BLaER1 (cell line): Measurements from ENCODE around the gene CNDP1.

Experiments used
- H3K27ac ChIP-seq: shearing (Covaris generic); formaldehyde crosslinking; 2 replicates; pipeline ENCODE4 v1.8.1; 2022
- H3K27me3 ChIP-seq: shearing (Covaris generic); formaldehyde crosslinking; 2 replicates; pipeline ENCODE4 v1.8.1; 2022
- H3K36me3 ChIP-seq: shearing (Covaris generic); formaldehyde crosslinking; 2 replicates; pipeline ENCODE4 v1.8.1; 2022
- H3K4me1 ChIP-seq: shearing (Covaris generic); formaldehyde crosslinking; 2 replicates; pipeline ENCODE4 v1.8.1; 2022
- H3K4me2 ChIP-seq: shearing (Covaris generic); formaldehyde crosslinking; 2 replicates; pipeline ENCODE4 v1.8.1; 2022
- H3K4me3 ChIP-seq: shearing (Covaris generic); formaldehyde crosslinking; 2 replicates; pipeline ENCODE4 v1.8.1; 2022
- H3K9ac ChIP-seq: shearing (Covaris generic); formaldehyde crosslinking; 2 replicates; pipeline ENCODE4 v1.8.1; 2022
- H3K9me3 ChIP-seq: shearing (Covaris generic); formaldehyde crosslinking; 2 replicates; pipeline ENCODE4 v1.8.1; 2022
- H4K20me1 ChIP-seq: shearing (Covaris generic); formaldehyde crosslinking; 2 replicates; pipeline ENCODE4 v1.8.1; 2022
- Cebpa-rat ChIP-seq: shearing (Covaris generic); IDR thresholded peaks from 2 replicates; pipeline ENCODE4 v1.8.1; 2022

The CNDP1 gene

DNA sequence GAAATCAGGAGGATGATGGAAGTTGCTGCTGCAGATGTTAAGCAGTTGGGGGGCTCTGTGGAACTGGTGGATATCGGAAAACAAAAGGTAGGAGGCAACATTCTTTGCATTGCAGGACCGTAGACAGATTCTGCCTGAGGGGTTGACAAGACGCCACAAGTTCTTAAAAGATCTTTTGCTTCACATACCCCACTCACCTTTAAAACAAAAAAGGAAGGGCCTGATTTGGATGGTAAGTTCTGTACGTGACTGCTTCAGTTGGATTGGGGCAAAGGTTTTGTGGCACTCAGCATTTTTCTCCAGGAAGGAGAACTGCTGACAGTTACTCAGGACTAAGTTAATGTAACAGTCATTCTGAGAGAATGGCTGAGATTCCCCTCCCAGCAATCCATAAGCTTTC, 32.9 kb upstream of the CNDP1 start:
- H3K9me3 ChIP-seq: no peaks in the 10 kb centered on the region
- H3K4me3 ChIP-seq: no peak overlapping the region
- peaks cover 44% of the 10 kb centered on the region for H3K4me1 ChIP-seq
- peaks cover 9% of the 10 kb centered on the region; the same call in 1 of the 2 replicates for H4K20me1 ChIP-seq
- TF ChIP-seq Cebpa-rat: no peak
- no peak overlapping the region for H3K27ac ChIP-seq
- H3K27me3 ChIP-seq: no peaks in the 10 kb centered on the region
- H3K9ac ChIP-seq: no peak overlapping the region
- no peak overlapping the region for H3K4me2 ChIP-seq
- peaks cover 60% of the 10 kb centered on the region for H3K36me3 ChIP-seq

DNA sequence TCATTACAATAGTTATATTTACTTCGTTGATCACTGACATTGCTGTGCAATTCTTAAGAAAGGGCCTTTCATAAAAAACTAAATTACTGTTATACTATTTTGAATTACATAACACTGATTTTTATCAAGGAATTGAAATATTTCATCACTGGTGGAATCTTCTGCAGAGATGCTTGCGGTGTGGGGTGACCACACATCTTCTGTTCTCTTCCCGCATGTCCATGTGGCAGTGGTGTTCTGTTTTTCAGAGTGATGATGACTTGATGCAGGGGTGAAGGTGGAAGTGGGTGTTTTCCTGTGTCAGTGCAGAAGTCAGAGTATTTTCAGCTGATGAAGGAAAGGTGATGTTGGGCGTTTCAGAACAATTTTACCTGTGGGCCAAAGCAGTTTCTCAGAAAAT, 31.2 kb upstream of the CNDP1 start:
- peaks cover 78% of the 10 kb centered on the region for H3K36me3 ChIP-seq
- no peak overlapping the region for H3K27ac ChIP-seq
- H3K4me1 ChIP-seq: peaks cover 31% of the 10 kb centered on the region
- H3K4me3 ChIP-seq: no peak overlapping the region
- H4K20me1 ChIP-seq: peaks cover 27% of the 10 kb centered on the region
- H3K9me3 ChIP-seq: no peaks in the 10 kb centered on the region
- TF ChIP-seq Cebpa-rat: no peak
- H3K4me2 ChIP-seq: no peak overlapping the region
- H3K9ac ChIP-seq: no peak overlapping the region
- no peaks in the 10 kb centered on the region for H3K27me3 ChIP-seq

DNA sequence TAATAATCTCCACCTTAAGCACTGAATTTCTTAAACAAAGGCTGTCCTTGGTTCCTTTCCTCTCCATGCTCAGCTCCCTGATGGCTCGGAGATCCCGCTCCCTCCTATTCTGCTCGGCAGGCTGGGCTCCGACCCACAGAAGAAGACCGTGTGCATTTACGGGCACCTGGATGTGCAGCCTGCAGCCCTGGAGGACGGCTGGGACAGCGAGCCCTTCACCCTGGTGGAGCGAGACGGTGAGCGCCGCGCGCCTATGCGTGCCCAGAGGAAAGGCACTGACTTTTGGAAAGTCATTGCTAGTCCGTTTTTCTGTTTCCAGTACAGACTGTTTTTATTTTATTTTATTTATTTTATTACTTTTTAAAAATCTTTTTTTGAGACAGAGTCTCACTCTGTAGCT, 28.5 kb upstream of the CNDP1 start:
- no peaks in the 10 kb centered on the region for H3K9me3 ChIP-seq
- H3K36me3 ChIP-seq: peaks cover 100% of the 10 kb centered on the region
- H4K20me1 ChIP-seq: peaks cover 52% of the 10 kb centered on the region
- no peaks in the 10 kb centered on the region for H3K27me3 ChIP-seq
- H3K4me1 ChIP-seq: peaks cover 9% of the 10 kb centered on the region
- no peak for TF ChIP-seq Cebpa-rat
- no peak overlapping the region for H3K4me3 ChIP-seq
- no peak overlapping the region for H3K9ac ChIP-seq
- H3K4me2 ChIP-seq: no peak overlapping the region
- H3K27ac ChIP-seq: no peak overlapping the region

DNA sequence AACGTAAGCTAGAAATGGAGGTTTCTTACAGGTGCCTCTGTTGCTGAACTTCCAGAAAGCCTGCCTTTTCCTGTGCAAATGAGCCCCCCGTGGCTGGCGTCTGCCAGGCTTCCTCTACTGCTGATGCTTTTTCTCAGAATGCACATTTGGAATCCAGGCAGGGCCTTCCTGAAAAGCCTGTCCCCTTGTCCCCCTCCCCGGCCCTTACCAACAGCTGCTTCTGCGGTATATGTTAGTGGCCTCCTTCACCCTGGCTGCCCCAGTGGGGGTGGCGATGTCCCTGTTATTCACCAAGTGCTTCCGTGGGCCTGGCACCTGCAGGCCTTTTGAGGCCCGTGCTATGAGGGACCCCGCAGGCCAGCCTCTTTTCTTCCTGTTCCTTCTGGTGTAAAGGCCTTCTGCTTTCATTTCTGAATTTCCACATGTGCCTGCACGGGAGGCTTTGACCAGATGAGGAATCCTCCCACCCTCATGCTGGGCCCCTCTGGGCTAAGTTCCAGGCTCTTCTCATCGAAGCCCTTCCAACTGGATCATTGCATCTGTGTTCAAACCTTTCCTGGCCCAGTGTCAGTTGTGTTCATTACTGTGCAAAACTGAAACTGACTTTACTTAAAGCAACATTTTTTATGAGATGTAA, 27.7 kb upstream of the CNDP1 start:
- Histone ChIP-seq H3K36me3 (peaks cover 100% of the 10 kb centered on the region), H3K27me3 (no peaks in the 10 kb centered on the region), H3K9ac (no peak overlapping the region), H3K4me2 (no peak overlapping the region), H3K27ac (no peak overlapping the region), H3K9me3 (no peaks in the 10 kb centered on the region), H4K20me1 (peaks cover 53% of the 10 kb centered on the region), H3K4me3 (no peak overlapping the region), H3K4me1 (peaks cover 5% of the 10 kb centered on the region; the same call in 1 of the 2 replicates)
- TF ChIP-seq Cebpa-rat: no peak

DNA sequence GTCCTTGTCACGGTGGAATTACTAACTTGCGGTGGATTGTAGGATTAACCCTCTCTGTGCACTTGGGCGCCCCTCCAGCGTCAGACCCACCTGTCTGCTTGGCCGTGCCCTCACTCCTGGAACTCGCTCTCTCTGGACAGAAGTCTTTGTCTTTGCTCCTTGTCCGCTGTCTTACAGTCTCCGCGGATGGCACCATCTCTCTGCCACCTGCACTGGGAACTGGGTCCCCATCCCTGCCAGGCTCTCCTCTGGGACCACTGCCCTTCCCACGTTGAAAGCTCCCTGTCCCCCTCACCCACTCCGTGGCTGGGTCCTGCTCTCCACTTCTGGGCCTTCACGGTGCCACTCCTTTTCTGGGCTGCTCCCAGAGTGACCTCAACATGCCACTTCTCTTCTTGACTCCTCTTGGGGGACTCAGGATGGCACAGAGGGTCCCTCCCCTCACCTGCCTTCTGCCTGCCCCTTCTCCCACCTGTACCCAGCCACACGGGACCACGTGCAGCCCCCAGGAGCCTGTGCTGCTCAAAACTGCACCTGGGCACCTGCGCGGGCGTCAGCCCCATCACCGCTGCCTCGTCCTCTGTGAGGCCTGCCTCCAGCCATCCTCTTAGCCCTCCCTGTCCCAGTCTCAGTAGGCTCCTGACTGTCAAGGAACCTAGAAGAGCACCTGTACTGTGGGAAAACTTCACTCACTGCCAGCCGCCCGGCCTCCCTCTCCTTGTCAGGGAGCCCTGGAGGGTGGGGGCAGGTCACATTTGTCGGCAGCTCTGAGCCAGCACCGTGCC, 27.0 kb upstream of the CNDP1 start:
- peaks cover 5% of the 10 kb centered on the region; the same call in 1 of the 2 replicates for H3K4me1 ChIP-seq
- no peak overlapping the region for H3K4me2 ChIP-seq
- H3K36me3 ChIP-seq: peaks cover 100% of the 10 kb centered on the region
- no peak overlapping the region for H3K4me3 ChIP-seq
- H3K27ac ChIP-seq: no peak overlapping the region; the same call in 1 of the 2 replicates
- TF ChIP-seq Cebpa-rat: no peak
- H3K9ac ChIP-seq: no peak overlapping the region
- H4K20me1 ChIP-seq: peaks cover 55% of the 10 kb centered on the region
- H3K27me3 ChIP-seq: no peaks in the 10 kb centered on the region
- H3K9me3 ChIP-seq: no peaks in the 10 kb centered on the region

DNA sequence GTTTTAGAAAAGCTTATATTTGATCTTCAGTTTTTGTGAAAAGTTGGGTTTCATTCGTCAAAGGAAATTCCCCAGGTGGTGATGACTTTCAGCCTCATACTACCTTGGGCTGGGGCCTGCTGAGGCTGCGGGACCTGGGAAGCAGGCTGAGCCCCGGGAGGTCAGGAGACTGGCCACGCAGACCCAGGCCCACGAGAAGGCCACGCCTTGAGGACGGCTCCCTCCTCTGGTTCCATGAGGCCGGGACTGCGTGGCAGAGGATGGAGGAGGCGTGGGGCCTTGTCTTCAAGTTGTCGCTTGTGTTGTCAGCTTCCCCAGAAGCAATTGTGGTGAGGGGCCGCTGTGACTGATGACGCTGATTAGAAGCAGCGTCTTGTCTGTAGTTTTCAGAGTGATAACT, 26.4 kb upstream of the CNDP1 start:
- Histone ChIP-seq H3K9ac (no peak overlapping the region), H3K36me3 (peaks cover 100% of the 10 kb centered on the region), H3K4me2 (no peak overlapping the region), H3K4me3 (no peak overlapping the region), H4K20me1 (peaks cover 61% of the 10 kb centered on the region), H3K4me1 (peaks cover 5% of the 10 kb centered on the region; the same call in 1 of the 2 replicates), H3K9me3 (no peaks in the 10 kb centered on the region), H3K27me3 (no peaks in the 10 kb centered on the region), H3K27ac (no peak overlapping the region)
- TF ChIP-seq Cebpa-rat: no peak

DNA sequence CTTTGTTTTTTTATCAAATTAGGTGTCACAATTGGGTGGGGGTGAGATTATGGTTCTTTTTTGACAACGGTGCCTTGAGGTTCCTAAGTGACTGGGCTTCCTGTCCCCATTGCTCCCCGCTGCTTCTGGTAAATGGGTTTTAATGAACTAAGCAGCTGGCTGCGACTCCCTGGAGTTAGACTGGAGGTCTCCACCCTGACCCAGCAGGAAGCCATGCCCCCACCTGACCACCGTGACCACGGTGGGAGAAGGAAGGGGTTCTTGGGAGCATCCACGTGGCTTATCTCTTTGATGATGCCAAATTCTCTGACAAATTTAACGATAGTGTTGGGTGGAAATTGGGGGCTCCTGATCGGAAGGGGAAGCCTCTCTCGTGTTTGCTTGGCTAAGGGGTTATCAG, 25.9 kb upstream of the CNDP1 start:
- Histone ChIP-seq H3K4me1 (peaks cover 5% of the 10 kb centered on the region; the same call in 1 of the 2 replicates), H3K4me2 (no peak overlapping the region), H3K9ac (no peak overlapping the region), H4K20me1 (peaks cover 65% of the 10 kb centered on the region), H3K27ac (0 out of 2 replicates have a peak overlapping the region, but pooled peaks have one; percentile 9), H3K27me3 (no peaks in the 10 kb centered on the region), H3K36me3 (peaks cover 100% of the 10 kb centered on the region), H3K9me3 (no peaks in the 10 kb centered on the region), H3K4me3 (no peak overlapping the region)
- TF ChIP-seq Cebpa-rat: no peak

DNA sequence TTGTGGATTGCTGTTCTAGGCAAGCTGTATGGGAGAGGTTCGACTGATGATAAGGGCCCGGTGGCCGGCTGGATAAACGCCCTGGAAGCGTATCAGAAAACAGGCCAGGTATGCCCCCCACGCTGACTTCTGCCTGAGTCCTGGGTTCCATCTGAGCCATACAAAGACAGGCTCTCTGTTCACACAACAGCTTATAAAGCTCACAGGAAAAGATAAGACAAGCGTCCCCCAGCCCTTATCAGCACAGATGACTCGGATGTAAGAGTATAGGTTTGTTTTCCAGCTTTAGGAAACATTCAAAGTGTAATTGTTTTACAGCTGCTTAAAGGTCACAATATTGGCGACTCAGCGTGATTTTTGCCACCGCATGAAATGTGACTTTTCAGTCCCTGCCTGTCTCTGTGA, 25.5 kb upstream of the CNDP1 start:
- H3K27me3 ChIP-seq: no peaks in the 10 kb centered on the region
- H3K27ac ChIP-seq: 0 out of 2 replicates have a peak overlapping the region, but pooled peaks have one; percentile 9
- peaks cover 5% of the 10 kb centered on the region; the same call in 1 of the 2 replicates for H3K4me1 ChIP-seq
- no peak overlapping the region for H3K9ac ChIP-seq
- H3K4me3 ChIP-seq: no peak overlapping the region
- H4K20me1 ChIP-seq: peaks cover 70% of the 10 kb centered on the region
- peaks cover 100% of the 10 kb centered on the region for H3K36me3 ChIP-seq
- H3K9me3 ChIP-seq: no peaks in the 10 kb centered on the region
- H3K4me2 ChIP-seq: no peak overlapping the region
- TF ChIP-seq Cebpa-rat: no peak

DNA sequence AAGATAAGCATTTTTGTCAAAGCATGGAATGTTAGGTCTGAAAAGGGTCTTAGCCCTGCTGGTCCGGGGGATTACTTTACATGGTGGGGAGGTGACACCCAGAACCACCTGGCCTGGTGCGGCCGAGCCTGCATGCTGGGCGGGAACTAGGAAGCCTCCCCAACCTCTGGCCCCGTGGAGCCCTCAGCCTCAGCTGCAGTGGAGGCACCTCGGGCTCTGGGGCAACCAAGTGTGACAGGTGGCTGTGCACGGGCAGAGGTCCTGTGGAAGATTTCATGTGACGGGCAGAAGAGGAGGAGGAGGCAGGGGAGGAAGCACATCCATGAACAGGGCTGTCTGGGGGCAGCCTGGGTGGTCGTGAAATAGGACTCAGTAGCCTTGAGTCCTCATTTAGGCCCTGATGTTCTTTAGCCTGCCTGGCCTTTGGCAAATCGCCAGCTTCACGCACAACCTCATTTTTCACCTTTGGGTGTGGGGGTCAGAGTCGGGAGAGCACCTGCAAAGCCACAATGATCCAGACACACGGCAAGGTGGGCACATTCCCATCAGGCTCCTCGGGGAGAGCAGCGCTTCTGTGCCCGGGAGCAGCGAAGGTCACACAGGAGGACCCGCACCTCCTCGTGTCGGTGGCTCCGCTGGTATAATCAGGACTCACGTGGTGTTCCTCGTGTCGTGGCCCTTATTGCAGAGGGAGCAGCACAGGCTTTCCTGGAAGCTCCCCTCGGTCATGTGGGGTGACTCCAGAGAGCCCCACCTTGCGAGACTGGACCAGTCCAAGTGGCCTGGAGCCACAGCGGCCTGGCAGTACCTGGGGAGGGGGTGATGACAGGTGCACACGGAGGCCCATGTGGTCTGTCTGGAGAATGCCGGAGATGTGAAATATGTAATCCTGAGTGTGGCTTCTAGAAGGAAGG, 24.2 kb upstream of the CNDP1 start:
- no peaks in the 10 kb centered on the region for H3K9me3 ChIP-seq
- no peaks in the 10 kb centered on the region for H3K27me3 ChIP-seq
- H3K27ac ChIP-seq: no peak overlapping the region
- peaks cover 100% of the 10 kb centered on the region for H3K36me3 ChIP-seq
- H4K20me1 ChIP-seq: peaks cover 77% of the 10 kb centered on the region
- peaks cover 5% of the 10 kb centered on the region; the same call in 1 of the 2 replicates for H3K4me1 ChIP-seq
- no peak overlapping the region for H3K4me3 ChIP-seq
- no peak overlapping the region for H3K9ac ChIP-seq
- no peak overlapping the region for H3K4me2 ChIP-seq
- TF ChIP-seq Cebpa-rat: no peak

DNA sequence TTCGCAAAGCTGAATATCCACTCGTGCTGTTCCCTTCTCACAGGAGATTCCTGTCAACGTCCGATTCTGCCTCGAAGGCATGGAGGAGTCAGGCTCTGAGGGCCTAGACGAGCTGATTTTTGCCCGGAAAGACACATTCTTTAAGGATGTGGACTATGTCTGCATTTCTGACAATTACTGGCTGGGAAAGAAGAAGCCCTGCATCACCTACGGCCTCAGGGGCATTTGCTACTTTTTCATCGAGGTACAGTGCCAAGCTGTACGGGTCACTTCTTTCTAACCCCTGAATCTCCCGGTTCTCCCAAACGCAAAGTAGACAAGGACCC, 23.6 kb upstream of the CNDP1 start:
- H3K27ac ChIP-seq: no peak overlapping the region
- no peaks in the 10 kb centered on the region for H3K27me3 ChIP-seq
- TF ChIP-seq Cebpa-rat: no peak
- H3K4me3 ChIP-seq: no peak overlapping the region
- peaks cover 100% of the 10 kb centered on the region for H3K36me3 ChIP-seq
- no peak overlapping the region for H3K9ac ChIP-seq
- no peaks in the 10 kb centered on the region for H3K9me3 ChIP-seq
- peaks cover 5% of the 10 kb centered on the region; the same call in 1 of the 2 replicates for H3K4me1 ChIP-seq
- H4K20me1 ChIP-seq: peaks cover 83% of the 10 kb centered on the region
- H3K4me2 ChIP-seq: no peak overlapping the region
